GM12892 (cell line): ENCODE results near the gene CEACAM5.
"Not testable (repeated sequence)": the region's sequence is repeated elsewhere in the genome, so short reads cannot be mapped to it uniquely, and the experiment has no call there.

ENCODE experiments used
- DNase-seq: peaks from one replicate; pipeline ENCODE4 v3.0.0; 2011; ENCODE audit not compliant: insufficient read length
- FAIRE-seq: peaks from 2 replicates; lab custom pipeline; 2011; peaks lifted over from hg19 to GRCh38; lab: Jason Lieb, UNC
- POLR2A ChIP-seq: IDR thresholded peaks from 2 replicates; pipeline ENCODE4 v1.6.1; 2011; ENCODE audit warnings: low read depth, low read length, control low read depth
- POLR2AphosphoS5 ChIP-seq: IDR thresholded peaks from 2 replicates; pipeline ENCODE4 v1.6.1; 2011; ENCODE audit warnings: low read depth, low read length, control low read depth
- TAF1 ChIP-seq: IDR thresholded peaks from 2 replicates; pipeline ENCODE4 v1.6.1; 2011; ENCODE audit warnings: low read depth, mild to moderate bottlenecking, control low read depth, low read length, borderline replicate concordance

The CEACAM5 gene

GRCh38 chr19:41745756-41746155 is 37.3 kb downstream of the CEACAM5 start:
- FAIRE-seq (peak; percentile 17), DNase-seq (no peak)
- no peak for TF ChIP-seq TAF1
- TF ChIP-seq POLR2A: no peak
- no peak for TF ChIP-seq POLR2AphosphoS5

- DNase-seq: no peak
- no peak for FAIRE-seq
- TF ChIP-seq POLR2AphosphoS5 (no peak), POLR2A (no peak), TAF1 (no peak)
Measured at GRCh38 chr19:41746593-41747227, 38.3 kb downstream of the CEACAM5 start.

GRCh38 chr19:41748012-41748411 is 39.6 kb downstream of the CEACAM5 start:
- TF ChIP-seq POLR2AphosphoS5 (no peak), TAF1 (no peak), POLR2A (no peak)
- DNase-seq (no peak), FAIRE-seq (no peak)

GRCh38 chr19:41750248-41751134 is 42.1 kb downstream of the CEACAM5 start:
- FAIRE-seq, DNase-seq: not testable (repeated sequence)

- no peak for FAIRE-seq
- DNase-seq: peak; percentile 29
Measured at GRCh38 chr19:41753159-41753558, 44.7 kb downstream of the CEACAM5 start.

GRCh38 chr19:41753936-41754529 is 45.6 kb downstream of the CEACAM5 start:
- no peak for TF ChIP-seq TAF1
- no peak for TF ChIP-seq POLR2AphosphoS5
- TF ChIP-seq POLR2A: no peak
- DNase-seq: no peak
- peak; percentile 97 for FAIRE-seq

More at GRCh38 chr19:41753159-41753558, 44.7 kb downstream of the CEACAM5 start:
- TF ChIP-seq TAF1 (no peak), POLR2A (no peak), POLR2AphosphoS5 (no peak)

- DNase-seq (no peak), FAIRE-seq (no peak)
- TF ChIP-seq TAF1 (no peak), POLR2A (no peak)
Measured at GRCh38 chr19:41755328-41755913, 47.0 kb downstream of the CEACAM5 start, which contains the start of gene CEACAM6. Gene CEACAM6 (plus strand): TSS chr19:41755530. CDS start chr19:41755639, 109 bp downstream.

GRCh38 chr19:41758846-41759245 is 50.4 kb downstream of the CEACAM5 start:
- no peak for DNase-seq
- no peak for TF ChIP-seq POLR2AphosphoS5
- TF ChIP-seq POLR2A: no peak
- no peak for TF ChIP-seq TAF1
- no peak for FAIRE-seq

- DNase-seq (no peak), FAIRE-seq (no peak)
- TF ChIP-seq POLR2AphosphoS5 (no peak), TAF1 (no peak), POLR2A (no peak)
Measured at GRCh38 chr19:41767115-41767514, 58.7 kb downstream of the CEACAM5 start.

GRCh38 chr19:41768105-41768504 is 59.7 kb downstream of the CEACAM5 start:
- FAIRE-seq, DNase-seq: not testable (repeated sequence)

GRCh38 chr19:41769608-41770007 is 61.2 kb downstream of the CEACAM5 start:
- no peak for FAIRE-seq
- TF ChIP-seq POLR2AphosphoS5 (no peak), POLR2A (no peak)
- no peak for DNase-seq
